ENCODE measurements around the gene BBC3.
"Not testable (repeated sequence)": the region's sequence is repeated elsewhere in the genome, so short reads cannot be mapped to it uniquely, and the experiment has no call there.

Gene BBC3, protein sequence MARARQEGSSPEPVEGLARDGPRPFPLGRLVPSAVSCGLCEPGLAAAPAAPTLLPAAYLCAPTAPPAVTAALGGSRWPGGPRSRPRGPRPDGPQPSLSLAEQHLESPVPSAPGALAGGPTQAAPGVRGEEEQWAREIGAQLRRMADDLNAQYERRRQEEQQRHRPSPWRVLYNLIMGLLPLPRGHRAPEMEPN

DNA sequence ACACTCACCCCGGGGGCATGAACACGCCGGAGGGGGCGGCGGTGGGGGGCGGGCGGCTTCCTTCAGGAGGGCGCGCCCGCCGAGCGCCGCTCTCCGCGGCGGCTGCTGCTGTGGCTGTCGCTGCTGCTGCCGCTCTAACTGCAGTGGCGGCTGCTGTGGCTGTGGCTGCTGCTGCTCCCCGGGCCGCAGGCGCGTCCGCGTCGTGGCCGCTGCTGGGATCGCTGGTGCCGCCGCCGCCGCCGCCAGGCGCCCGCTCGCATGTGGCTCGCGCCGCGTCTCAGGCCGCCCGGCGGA, at the start of gene BBC3:
Gene BBC3 (minus strand): TSS at position 279 of the 294 bp plus-strand sequence. CDS start 2,768 bp downstream, outside the sequence.
- DNase-seq: no peak

DNA sequence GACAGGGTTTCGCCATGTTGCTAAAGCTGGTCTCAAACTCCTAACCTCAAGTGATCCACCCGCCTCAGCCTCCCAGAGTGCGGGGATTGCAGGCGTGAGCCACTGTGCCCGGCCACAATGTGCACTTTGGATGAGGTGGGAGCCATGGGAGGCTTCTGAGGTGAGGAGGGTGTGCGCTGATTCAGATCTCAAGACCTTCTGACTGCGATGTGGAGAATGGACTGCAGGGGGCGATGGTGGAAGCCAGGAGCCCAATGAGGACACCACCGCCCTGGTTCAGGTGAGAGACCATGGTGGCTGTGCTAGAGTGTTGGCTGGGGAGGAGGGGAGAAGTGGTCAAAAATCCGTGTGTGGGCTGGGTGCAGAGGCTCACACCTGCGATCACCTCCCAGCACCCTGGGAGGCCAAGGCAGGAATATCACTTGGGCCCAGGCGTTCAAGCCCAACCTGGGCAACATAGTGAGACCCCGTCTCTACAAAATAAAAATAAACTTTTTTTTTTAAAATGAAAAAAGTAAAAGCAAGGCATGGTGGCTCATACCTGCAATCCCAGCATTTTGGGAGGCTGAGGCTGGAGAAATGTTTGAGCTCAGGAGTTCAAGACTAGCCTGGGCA, 49.3 kb upstream of the BBC3 start:
- DNase-seq: peak; percentile 58

DNA sequence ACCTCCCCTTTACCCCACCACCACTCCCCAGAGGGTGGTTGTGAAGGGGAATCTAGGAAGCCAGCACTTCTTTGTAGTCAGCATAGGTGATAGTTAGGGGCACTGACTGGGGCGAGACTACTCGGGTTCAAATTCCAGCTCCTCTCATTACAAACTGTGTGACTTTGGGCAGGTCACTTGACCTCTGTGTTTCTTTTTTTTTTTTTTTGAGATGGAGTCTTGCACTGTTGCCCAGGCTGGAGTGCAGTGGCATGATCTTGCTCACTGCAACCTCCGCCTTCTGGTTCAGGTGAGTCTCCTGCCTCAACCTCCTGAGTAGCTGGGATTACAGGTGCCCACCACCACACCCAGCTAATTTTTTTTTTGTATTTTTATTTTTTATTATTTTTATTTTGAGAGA, 45.5 kb upstream of the BBC3 start:
- not testable (repeated sequence) for DNase-seq

DNA sequence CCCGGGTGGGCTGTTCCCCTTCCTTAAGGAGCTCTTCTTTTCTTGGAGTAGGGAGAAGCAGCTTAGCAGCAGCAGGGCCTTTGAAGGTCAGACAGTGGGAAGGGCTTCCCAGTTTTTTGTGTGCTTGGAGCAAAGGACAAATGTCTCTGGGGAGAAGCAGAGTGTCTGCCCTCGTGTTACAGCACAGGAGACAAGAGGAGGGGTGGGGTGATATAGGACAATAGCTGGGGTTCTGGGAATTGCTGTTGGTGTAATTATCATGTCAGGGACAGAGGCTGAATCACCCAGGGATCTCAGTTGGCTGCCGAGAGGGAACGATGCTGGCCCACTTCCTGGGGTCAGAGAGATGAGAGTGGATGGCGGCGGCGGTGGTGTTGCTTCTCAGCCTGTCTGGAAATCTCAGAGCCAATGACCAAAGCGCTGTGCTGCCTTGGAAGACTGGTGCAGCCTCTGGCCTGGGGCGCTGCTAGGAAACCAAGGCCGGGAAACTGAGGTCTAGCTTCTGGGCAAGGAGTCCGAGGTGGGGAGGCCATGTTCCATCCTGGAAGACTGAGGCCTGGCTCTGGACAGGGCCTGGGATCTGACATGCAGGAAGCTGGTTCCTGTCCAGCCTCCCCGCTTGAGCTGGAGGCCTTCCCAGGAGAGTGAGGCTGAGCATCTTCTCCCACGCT, 44.9 kb upstream of the BBC3 start:
- DNase-seq: no peak

DNA sequence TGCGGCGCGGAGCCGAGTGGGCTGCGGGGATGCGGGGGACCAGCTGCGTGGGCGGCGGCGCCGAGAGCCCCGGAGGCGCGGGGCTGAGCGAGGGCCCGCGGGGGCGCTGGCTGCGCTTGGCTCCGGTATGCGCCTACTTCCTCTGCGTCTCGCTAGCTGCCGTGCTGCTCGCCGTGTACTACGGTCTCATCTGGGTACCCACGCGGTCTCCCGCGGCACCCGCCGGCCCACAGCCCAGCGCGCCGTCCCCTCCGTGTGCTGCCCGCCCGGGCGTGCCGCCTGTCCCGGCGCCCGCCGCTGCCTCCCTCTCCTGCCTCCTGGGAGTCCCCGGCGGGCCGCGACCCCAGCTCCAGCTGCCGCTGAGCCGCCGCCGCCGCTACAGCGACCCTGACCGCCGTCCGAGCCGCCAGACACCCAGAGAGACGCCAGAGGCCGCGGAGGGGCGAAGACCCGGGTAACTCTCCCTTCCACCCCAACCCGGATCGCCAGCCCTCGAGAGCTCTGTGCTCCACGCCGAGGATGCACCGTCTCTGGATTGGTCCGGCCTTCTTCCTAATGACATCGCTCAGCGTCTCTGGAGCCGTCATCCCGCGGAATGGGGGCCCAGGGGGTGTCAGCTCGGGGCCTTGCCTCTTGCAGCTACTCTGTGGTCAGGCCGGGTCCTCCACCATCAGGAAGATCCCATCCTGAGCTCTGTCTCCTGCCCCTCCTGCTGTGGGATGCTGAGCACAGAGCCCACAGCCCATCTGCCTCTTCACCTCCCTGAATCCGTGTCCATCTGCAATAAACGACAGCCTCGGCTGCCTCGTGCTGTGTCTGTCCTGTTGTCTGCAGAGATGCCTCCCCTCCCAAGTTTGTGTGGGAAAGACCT, 44.1 kb upstream of the BBC3 start:
- DNase-seq: no peak

DNA sequence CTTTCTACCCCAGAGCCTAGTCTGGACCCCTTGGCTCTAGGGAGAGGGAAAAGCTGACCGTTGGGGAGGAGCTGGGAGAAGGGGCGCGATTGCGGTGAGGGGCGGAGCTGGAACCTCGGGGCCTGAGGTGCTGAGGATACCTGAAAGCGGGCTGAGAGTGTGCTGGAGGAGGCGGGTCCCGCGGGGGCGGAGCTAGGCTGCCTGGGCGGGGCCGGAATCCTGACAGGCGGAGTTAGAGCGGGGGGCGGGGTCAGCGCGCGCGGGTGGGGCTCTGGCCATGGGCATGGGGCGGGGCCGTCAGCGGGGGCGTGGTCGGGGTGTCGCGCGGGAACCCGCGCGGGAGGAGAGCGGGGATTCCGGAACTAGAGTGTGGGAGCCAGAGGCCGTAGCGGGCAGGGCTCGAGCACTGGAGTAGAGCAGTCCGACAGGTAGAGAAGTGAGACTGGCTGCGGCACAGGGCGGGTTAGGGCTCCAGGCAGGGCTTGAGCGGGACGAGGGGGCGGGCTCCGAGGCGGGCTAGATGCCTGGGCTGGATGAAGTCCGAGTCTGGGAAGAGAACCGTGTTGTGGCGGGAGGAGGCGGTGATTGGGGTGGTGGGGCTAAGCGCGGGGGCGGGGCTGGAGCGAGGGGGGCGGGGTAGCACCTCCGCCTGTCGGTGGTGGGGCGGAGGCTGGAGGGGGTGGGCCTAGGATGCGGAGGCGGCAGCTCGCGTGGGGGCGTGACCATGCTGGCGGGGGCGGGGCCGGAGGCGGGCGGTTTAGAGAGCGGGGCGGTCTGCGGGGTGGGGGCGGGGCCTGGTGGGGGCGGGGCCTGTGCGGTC, 43.3 kb upstream of the BBC3 start, which contains the start of gene INAFM1:
Gene INAFM1 (plus strand): TSS at position 815 of the 820 bp plus-strand sequence. CDS start 35 bp downstream, outside the sequence.
- peak; percentile 100 for DNase-seq

DNA sequence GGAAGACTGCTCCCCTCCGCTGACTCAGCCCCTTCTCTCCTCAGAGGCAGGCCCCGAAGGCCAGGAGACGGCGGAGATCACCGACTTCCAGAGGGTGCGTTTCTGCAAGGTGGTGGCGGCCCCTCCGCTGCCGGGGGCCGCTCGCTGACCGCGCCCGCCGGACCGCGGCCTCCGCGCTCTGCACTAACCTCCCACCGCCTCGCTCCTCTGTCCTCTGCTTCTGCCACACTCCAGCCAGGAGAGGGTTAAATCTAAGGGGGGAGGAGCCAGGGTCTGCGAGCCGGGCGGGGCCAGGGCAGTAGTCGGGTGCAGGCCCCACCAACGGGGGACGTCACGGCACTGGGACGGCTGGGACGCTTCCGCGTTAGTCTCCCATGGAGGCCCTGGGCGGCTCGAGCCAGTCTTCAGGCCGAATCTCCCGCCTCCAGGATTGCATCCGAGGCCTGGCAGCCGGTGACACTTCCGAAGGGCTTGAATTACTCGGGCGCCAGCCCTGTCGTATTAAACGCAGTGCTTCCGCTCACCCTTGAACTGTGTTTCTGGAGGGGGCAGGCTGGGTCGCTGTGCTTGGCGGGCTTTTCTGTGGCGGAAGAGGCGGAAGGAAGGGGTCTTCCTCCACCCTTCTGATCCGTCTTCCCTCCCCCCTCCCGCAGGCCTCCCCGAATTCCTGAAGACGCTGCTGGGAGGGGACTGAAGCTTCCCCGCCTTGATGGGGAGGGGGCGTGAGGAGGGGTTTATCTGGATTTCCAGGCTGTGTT, 42.5 kb upstream of the BBC3 start:
- DNase-seq: peak; percentile 87

DNA sequence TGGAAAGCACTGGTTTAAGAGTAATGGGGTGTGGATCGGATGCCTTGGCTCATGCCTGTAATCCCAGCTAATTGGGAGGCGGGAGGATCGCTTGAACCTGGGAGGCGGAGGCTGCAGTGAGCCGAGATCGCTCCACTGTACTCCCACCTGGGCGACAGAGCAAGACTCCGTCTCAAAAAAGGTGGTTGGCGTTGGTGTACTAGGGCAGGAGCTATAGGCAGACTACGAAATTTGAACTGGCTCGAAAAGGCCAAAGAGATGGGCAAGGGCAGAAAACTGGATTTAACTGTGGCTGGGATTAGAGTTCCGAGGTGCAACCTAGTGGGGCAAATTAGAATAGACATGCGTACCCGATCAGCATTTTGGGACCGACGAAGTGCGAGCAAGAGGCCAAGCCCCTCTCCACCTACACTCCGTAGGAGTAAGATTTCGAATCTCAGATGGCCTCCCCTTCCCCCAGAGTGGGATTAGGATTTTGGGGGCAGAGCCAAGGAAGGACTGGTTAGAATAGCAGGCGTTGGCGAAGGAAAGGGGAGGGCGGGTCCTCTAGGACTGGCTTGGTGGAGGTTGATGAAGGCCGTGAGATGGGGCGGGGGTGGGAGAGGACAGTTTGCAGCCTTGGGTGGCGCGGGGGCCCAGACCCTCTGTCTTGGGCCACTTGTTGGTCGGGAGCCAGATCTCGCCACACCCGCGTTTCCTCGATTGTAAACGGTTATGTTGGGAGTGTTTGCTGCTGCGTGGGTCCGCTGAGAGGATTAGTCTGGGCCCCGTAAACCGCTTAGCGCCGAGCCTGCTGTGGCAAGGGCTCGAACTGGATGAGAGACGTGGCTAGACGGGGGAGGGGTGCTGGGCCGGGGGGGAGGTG, 41.7 kb upstream of the BBC3 start:
- no peak for DNase-seq

DNA sequence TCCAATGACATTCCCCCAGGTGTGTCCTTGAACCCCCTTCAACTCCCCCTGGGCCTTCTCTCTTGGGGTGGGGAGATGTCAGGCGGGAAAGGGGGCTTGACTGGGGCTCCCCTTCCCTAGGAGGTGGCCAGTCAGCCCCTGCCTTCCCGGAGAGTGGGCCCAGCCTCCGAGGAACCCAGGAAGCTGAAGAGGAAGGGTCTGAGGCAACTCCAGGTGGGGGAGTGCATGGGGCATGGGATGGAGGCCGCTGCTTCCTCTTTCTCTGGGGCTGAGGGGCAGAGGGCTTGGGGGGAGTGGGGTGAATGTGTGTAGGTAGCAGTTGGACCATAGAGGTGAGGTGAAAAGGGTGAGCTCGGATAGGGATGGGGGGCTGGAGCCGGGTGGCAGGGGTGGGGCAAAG, 41.0 kb upstream of the BBC3 start:
- no peak for DNase-seq

DNA sequence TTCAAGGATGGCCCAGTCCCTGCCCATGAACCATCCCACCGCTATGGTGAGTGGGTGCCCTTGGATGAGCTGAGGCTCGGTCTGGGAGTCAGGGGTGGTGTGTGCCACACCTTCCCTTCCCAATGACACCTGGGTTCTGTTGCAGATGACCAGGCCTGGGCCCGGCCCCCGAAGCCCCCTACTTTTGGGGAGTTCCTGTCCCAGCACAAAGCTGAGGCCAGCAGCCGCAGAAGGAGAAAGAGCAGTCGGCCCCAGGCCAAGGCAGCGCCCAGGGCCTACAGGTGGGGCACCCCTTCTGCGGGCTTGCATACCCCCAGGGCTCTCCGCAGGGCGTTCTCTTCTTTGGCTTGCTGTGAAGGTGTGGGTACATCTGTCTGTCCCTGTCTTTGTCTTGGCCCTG, 39.4 kb upstream of the BBC3 start:
- DNase-seq: no peak

DNA sequence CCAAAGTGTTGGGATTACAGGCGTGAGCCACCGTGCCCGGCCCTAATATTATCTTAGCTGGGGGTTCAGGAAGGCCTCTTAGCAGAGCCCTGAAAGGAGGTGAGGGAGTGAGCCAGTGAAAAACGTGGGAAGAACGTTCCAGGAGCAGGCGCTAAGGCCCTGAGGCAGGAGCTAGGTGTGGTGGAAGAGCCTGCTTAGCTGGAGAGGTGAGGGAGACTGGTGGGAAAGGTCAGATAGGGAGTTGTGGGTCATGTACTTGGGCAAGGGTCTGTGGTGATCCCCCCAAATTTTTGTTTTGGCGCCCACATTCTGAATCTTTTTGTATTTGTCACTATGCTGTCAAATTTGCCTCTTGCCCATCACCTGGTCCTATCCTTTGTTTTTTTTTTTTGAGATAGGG, 38.6 kb upstream of the BBC3 start:
- DNase-seq: no peak

DNA sequence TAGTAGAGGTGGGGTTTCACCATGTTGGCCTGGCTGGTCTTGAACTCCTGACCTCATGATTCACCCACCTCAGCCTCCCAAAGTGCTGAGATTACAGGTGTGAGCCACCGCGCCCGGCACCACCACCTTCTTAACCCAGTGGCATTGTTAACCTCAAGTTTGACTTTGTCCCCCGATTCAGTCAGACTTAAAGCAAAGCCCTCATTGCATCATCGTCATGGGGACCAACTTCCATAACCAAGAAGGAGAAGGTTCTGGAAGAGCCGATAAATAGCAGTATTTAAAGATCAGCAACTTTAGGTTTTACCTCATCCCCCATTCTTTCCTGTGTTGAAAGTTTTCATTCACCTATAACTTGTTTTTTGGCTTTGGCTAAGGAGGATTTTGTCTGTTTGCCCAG, 37.0 kb upstream of the BBC3 start:
- DNase-seq: no peak

DNA sequence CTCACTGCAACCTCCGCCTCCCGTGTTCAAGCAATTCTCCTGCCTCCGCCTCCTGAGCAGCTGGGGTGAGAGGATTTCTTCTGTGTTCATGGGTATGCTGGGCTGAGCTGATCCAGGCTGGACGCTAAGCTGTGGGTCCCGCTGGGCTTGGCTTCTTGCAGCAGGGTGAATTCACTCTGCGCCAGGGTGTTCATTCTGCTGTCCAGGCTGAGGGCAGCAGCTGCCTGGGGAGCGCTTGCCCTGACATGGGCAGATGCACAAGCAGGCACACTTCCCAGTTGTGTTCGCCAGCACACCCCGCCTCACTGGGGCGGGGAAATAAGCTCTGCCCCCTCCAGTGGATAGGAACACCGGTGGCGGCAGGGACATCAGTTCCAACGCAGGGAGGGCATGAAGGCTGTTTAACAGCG, 36.4 kb upstream of the BBC3 start:
- no peak for DNase-seq

DNA sequence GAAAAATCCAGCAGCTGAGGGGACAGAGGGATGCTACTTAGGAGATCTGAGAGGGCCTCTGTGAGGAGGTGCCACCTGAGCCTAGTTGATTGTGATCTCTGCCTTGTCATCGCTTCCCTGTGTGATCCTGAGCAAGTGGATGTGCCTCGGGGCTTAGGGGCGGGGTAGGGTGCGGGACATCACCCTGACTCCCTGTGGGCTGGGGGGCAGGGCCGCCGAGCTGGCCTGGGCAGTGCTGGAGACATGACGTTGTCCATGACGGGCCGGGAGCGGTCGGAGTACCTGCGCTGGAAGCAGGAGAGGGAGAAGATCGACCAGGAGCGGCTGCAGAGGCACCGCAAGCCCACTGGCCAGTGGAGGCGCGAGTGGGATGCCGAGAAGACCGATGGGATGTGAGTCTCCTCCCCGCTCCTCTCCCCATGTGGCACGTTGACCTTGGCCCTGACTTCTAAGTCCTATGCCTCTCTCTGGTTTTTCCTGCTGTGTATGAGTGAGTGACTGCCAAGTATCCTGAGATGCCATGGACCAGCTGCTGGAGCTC, 35.5 kb upstream of the BBC3 start:
- no peak for DNase-seq

DNA sequence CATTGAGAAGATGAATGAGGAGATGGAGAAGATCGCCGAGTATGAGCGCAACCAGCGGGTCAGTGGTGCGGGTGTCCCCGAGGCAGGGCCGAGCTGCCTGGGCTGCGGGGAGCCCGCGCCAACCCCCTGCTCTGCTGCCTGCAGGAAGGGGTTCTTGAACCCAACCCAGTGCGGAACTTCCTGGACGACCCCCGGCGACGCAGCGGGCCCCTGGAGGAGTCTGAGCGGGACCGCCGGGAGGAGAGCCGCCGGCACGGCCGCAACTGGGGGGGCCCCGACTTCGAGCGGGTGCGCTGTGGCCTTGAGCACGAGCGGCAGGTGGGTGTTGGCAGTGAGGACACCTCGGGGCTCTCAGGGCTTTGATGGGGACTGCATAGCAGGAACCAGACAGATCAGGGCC, 33.6 kb upstream of the BBC3 start:
- DNase-seq: no peak

DNA sequence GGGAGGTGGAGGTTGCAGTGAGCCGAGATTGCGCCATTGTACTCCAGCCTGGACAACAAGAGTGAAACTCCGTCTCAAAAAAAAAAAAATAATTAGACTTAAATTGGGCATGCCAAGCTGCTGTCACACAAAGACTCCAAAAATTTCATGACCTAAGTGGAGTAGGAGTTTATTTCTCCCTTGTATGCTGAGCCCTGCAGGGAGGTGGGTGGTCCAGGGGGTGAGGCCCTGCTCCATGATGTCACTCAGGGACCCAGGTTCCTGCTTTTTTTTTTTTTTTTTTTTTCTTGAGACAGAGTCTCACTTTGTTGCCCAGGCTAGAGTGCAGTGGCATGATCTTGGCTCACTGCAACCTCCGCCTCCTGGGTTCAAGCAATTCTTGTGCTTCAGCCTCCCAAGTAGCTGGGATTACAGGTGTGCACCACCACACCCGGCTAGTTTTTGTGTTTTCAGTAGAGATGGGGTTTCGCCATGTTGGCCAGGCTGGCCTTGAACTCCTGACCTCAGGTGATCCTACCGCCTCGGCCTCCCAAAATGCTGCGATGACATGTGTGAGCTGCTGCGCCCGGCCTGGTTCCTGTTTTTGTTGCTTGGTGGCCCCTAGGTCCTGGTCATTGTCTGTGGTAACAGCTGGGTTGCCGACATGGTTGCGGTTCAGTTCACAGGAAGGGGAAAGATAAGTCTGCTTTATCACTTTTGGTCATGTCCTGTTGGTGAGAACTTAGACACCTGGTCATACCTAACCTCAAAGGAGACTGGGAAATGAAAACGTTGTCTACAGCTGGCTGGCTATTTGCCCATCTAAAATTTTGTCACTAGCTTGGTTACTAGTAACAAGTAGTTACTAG, 31.2 kb upstream of the BBC3 start:
- not testable (repeated sequence) for DNase-seq

DNA sequence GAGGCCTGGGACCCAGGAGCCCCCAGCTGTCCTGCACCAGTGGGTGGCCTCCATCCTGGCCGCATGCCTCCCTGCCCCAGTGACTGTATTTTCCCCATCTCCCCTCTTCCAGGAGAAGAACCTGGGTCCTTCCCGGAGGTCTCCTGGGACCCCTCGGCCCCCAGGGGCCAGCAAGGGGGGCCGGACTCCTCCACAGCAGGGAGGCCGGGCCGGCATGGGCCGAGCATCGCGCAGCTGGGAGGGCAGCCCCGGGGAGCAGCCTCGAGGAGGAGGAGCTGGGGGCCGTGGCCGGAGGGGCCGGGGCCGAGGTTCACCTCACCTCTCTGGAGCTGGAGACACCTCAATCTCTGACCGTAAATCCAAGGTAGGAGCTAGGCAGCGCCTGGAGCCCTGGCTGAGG, 29.5 kb upstream of the BBC3 start:
- no peak for DNase-seq

DNA sequence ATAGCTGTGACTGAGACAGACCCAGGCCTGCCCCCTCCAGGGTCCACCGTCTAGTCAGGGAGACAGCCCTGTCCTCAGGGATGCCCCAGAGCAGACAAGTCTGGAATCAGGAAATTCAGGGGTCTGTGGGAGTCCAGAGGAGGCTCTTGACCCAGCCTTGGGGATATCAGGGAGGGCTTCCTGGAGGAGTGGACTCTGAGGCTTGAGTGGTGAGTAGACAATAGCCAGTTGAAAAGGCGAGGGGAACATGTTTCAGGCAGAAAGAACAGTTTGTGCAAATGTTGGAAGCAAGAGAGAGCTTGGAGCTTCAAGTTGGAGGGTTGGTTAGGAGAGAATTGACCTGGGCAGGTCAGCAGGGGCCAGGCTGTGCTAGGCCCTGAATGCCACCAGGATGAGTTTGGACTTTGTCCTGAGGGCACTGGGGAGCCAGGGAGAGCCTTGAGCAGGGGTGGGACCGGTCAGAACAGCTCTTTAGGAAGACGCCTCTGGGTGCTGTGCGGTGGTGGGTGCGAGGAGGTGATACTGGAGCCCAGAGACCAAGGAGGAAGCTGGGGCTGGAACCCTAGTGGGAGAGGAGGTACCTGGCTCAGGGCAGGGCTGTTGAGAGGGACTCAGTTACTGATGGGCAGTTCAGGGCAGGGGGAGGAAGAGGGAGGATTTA, 28.0 kb upstream of the BBC3 start:
- DNase-seq: no peak

DNA sequence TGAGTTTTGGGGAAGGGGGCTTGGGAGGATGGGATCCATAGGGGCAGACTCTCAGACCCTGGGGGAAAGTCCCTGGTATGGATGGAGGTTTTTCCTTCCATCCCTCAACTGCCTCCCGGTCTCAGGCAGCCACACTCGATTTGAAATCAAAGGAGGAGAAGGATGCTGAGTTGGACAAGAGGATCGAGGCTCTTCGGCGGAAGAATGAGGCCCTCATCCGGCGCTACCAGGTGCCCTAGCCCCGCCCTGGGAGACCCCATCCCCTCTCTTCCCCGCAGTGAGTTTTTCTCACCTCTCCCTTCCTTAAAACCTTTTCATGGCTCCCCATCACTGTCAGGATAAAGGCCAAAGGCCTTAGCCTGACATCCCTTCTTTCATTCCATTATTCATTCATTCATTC, 27.4 kb upstream of the BBC3 start:
- DNase-seq: no peak
